ENCODE data around the gene CAMK2B. TPM values are rescaled to one million over a fixed set of nuclear protein-coding genes. Genes with fewer than 3 reads are reported as not detected.

CAMK2B gene
- total and polyA plus RNA-seq, 2 of the 13 experiments (the other 11 are each of a cell fraction or from before 2014, with no cell fraction given), result 0.27 to 0.48 TPM

- no peaks in the 10 kb centered on the region for H4K20me1 ChIP-seq (ENCODE audit: insufficient read depth, low read length)
- no peak overlapping the region for H3K27ac ChIP-seq (ENCODE audit: extremely low read length, insufficient read depth, low read length)
- H2AFZ ChIP-seq (ENCODE audit: low read length), result no peak overlapping the region
- no TSS peak for BruUV-seq (replicated peaks)
- H3K4me2 ChIP-seq (ENCODE audit: low read depth, low read length), result no peak overlapping the region
- no peaks in the 10 kb centered on the region for H3K36me3 ChIP-seq (replicated peaks in 1 of 2; ENCODE audit: control insufficient read depth in 1 of 2, insufficient read depth in 2 of 2, low read length in 2 of 2)
- in situ Hi-C loops (cut with HindIII; ENCODE audit: extremely low pct_ligation_motif_present, low pct_unique_long_range_greater_than_20kb) (no loop called here), intact Hi-C loops (cut with micrococcal nuclease; ENCODE audit: unreplicated experiment) (no loop called here)
- peaks cover 15 to 74% of the 10 kb centered on the region in 2 experiments; a peak in 4 of 5 replicates for H3K27me3 ChIP-seq (ENCODE audit: control insufficient read depth in 1 of 2, insufficient read depth in 2 of 2, low read length in 2 of 2)
- POLR2A ChIA-PET, result no interaction called here
- H3K9ac ChIP-seq (ENCODE audit: insufficient read depth, low read depth, low read length), result no peak overlapping the region
- ATAC-seq (no peak), DNase-seq (ENCODE audit: low spot score) (no peak), FAIRE-seq (no peak)
- H3K79me2 ChIP-seq (ENCODE audit: insufficient read depth, low read length), result no peaks in the 10 kb centered on the region
- WGBS (ENCODE audit: low lambda C conversion rate), result 46% methylated on average over 4 of the region's 7 CpGs
- H3K4me3 ChIP-seq (replicated peaks in 1 of 3; ENCODE audit: insufficient read depth in 1 of 3, low read depth in 2 of 3, low read length in 3 of 3), result no peak overlapping the region
- CTCF ChIA-PET (ENCODE audit: low intra/inter-chr PET ratio, low total read pairs), result interaction anchor here (1.7 kb wide), 1 partner anchor 99 kb away, joined by 6 read pairs; no protein-coding TSS in a partner anchor
- no peaks in the 10 kb centered on the region for H3K9me3 ChIP-seq (ENCODE audit: low read length)
- no peak for TF ChIP-seq SMARCC2 (IDR thresholded peaks at IDR 0.05)
- no peak for TF ChIP-seq DMAP1 (CRISPR knock-in tag; IDR thresholded peaks at IDR 0.05)
- TF ChIP-seq, protein P1, sequence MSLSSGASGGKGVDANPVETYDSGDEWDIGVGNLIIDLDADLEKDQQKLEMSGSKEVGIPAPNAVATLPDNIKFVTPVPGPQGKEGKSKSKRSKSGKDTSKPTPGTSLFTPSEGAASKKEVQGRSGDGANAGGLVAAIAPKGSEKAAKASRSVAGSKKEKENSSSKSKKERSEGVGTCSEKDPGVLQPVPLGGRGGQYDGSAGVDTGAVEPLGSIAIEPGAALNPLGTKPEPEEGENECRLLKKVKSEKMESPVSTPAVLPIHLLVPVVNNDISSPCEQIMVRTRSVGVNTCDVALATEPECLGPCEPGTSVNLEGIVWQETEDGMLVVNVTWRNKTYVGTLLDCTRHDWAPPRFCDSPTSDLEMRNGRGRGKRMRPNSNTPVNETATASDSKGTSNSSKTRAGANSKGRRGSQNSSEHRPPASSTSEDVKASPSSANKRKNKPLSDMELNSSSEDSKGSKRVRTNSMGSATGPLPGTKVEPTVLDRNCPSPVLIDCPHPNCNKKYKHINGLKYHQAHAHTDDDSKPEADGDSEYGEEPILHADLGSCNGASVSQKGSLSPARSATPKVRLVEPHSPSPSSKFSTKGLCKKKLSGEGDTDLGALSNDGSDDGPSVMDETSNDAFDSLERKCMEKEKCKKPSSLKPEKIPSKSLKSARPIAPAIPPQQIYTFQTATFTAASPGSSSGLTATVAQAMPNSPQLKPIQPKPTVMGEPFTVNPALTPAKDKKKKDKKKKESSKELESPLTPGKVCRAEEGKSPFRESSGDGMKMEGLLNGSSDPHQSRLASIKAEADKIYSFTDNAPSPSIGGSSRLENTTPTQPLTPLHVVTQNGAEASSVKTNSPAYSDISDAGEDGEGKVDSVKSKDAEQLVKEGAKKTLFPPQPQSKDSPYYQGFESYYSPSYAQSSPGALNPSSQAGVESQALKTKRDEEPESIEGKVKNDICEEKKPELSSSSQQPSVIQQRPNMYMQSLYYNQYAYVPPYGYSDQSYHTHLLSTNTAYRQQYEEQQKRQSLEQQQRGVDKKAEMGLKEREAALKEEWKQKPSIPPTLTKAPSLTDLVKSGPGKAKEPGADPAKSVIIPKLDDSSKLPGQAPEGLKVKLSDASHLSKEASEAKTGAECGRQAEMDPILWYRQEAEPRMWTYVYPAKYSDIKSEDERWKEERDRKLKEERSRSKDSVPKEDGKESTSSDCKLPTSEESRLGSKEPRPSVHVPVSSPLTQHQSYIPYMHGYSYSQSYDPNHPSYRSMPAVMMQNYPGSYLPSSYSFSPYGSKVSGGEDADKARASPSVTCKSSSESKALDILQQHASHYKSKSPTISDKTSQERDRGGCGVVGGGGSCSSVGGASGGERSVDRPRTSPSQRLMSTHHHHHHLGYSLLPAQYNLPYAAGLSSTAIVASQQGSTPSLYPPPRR (CRISPR knock-in tag; IDR thresholded peaks at IDR 0.05; ENCODE audit: borderline replicate concordance), result no peak
- TF ChIP-seq GPBP1L1 (CRISPR knock-in tag; IDR thresholded peaks at IDR 0.05), result no peak
- no peak for TF ChIP-seq ZNF260 (CRISPR knock-in tag; IDR thresholded peaks at IDR 0.05; ENCODE audit: borderline replicate concordance, low read depth)
- no peak for TF ChIP-seq ZNF589 (CRISPR knock-in tag; conservative IDR thresholded peaks at IDR 0.05)
- no peak for TF ChIP-seq SUZ12 (IDR thresholded peaks at IDR 0.05; ENCODE audit: low read depth, low read length)
- no peak for TF ChIP-seq CSRNP1 (CRISPR knock-in tag; IDR thresholded peaks at IDR 0.05)
- H3K4me1 ChIP-seq (ENCODE audit: insufficient read depth, low read length), result peaks cover 8% of the 10 kb centered on the region; the same call in 1 of the 2 replicates
These were observed 95.1 kb downstream of the CAMK2B start for GRCh38 chr7:44230286-44230685.
